ENCODE data around the gene TMTC4. TPM values are rescaled to one million over a fixed set of nuclear protein-coding genes. Genes with fewer than 3 reads are reported as not detected.
A peak's percentile ranks its signal among the peaks of the same experiment; 100 is the strongest.

The TMTC4 gene
- total RNA-seq, 1 experiment from 2014 or later = 45.5 TPM

DNA sequence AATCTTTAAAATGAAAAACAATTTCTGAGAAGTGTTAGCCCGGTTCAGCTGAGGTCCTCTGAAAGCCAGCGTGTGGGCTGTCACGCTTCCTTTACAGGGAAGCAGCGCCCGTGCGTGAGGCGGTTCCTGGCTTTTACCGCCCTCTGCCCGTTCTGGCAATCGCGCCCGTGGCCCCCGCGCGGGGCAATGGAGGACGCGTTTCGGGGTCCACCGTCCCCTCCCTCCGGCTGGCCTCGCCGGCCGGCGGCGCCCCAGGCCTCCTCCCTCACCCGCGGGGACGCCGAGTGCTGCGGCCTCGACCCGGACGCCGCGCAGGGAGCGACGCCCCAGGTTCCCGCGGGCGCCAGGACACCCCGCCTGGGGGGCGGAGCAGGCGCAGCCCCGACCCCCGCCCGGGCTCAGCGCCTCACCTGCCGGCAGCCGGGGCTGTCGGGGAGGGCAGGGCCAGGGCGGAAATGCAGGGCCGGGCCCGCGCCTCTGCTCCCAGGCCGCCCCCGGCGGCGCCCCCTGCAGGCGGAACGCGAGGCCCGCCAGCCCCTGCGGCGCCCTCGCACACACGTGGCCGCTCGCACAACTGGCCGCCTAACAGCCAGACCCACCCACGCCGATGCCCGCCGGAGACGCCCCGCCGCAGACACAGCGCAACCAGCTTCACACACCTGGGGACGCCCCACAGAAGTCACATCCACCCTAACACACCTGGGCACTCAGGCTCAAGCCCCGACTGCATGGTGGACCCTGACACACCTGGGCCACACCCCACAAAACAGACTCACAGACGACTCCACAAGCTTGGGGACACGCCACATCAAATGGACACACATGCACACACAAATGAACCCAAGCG, 86.0 kb downstream of the TMTC4 start, which contains the start of gene GGACT (continued):
- TF ChIP-seq, protein P1, sequence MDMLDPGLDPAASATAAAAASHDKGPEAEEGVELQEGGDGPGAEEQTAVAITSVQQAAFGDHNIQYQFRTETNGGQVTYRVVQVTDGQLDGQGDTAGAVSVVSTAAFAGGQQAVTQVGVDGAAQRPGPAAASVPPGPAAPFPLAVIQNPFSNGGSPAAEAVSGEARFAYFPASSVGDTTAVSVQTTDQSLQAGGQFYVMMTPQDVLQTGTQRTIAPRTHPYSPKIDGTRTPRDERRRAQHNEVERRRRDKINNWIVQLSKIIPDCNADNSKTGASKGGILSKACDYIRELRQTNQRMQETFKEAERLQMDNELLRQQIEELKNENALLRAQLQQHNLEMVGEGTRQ (CRISPR knock-in tag; IDR thresholded peaks at IDR 0.05) = peak; percentile 81
- no peak for TF ChIP-seq TEAD4 (CRISPR knock-in tag; IDR thresholded peaks at IDR 0.05)
- TF ChIP-seq PRRX2 (CRISPR knock-in tag; IDR thresholded peaks at IDR 0.05) = 0 out of 2 replicates have a peak, but pooled peaks have one; percentile 58
- 0 out of 2 replicates have a peak, but pooled peaks have one; percentile 31 for TF ChIP-seq JUN (CRISPR knock-in tag; IDR thresholded peaks at IDR 0.05)
- TF ChIP-seq HMGXB4 (CRISPR knock-in tag; IDR thresholded peaks at IDR 0.05) = peak; percentile 85
- TF ChIP-seq ZNF396 (CRISPR knock-in tag; IDR thresholded peaks at IDR 0.05; ENCODE audit: borderline replicate concordance) = no peak
- no peak for TF ChIP-seq ZNF416 (CRISPR knock-in tag; IDR thresholded peaks at IDR 0.05)
- TF ChIP-seq ZNF232 (CRISPR knock-in tag; IDR thresholded peaks at IDR 0.05) = peak; percentile 97
- TF ChIP-seq, protein P2, sequence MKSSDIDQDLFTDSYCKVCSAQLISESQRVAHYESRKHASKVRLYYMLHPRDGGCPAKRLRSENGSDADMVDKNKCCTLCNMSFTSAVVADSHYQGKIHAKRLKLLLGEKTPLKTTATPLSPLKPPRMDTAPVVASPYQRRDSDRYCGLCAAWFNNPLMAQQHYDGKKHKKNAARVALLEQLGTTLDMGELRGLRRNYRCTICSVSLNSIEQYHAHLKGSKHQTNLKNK (CRISPR knock-in tag; IDR thresholded peaks at IDR 0.05) = no peak
- no peak for TF ChIP-seq GRHL2 (CRISPR knock-in tag; IDR thresholded peaks at IDR 0.05; ENCODE audit: insufficient replicate concordance, severe bottlenecking)
- peak; percentile 70 for TF ChIP-seq SMAD3 (CRISPR knock-in tag; IDR thresholded peaks at IDR 0.05; ENCODE audit: borderline replicate concordance)
- peak; percentile 95 for TF ChIP-seq MYBL2 (CRISPR knock-in tag; IDR thresholded peaks at IDR 0.05)
- peak; percentile 94; the same call in 1 of the 2 replicates for TF ChIP-seq RELA (CRISPR knock-in tag; IDR thresholded peaks at IDR 0.05; ENCODE audit: borderline replicate concordance)
- TF ChIP-seq PREB (CRISPR knock-in tag; IDR thresholded peaks at IDR 0.05; ENCODE audit: borderline replicate concordance) = no peak
- no peak for TF ChIP-seq GTF2I (CRISPR knock-in tag; conservative IDR thresholded peaks at IDR 0.05)
- TF ChIP-seq NR2C2 (CRISPR knock-in tag; IDR thresholded peaks at IDR 0.05) = peak; percentile 62
- TF ChIP-seq ATF2 (CRISPR knock-in tag; IDR thresholded peaks at IDR 0.05; ENCODE audit: borderline replicate concordance, low read depth) = no peak
- TF ChIP-seq SMAD4 (CRISPR knock-in tag; IDR thresholded peaks at IDR 0.05) = peak; percentile 57; the same call in 1 of the 2 replicates
- TF ChIP-seq NR3C1 (CRISPR knock-in tag; conservative IDR thresholded peaks at IDR 0.05; ENCODE audit: low read depth) = 0 out of 2 replicates have a peak, but pooled peaks have one; percentile 25
- TF ChIP-seq TEAD1 (CRISPR knock-in tag; IDR thresholded peaks at IDR 0.05) = peak; percentile 93
- TF ChIP-seq HMGA2 (CRISPR knock-in tag; IDR thresholded peaks at IDR 0.05) = no peak
- no peak for TF ChIP-seq TP53 (CRISPR knock-in tag; IDR thresholded peaks at IDR 0.05)
- peak; percentile 75; the same call in 1 of the 2 replicates for TF ChIP-seq IRF2 (CRISPR knock-in tag; IDR thresholded peaks at IDR 0.05; ENCODE audit: borderline replicate concordance, low read depth)
- TF ChIP-seq, protein P3, sequence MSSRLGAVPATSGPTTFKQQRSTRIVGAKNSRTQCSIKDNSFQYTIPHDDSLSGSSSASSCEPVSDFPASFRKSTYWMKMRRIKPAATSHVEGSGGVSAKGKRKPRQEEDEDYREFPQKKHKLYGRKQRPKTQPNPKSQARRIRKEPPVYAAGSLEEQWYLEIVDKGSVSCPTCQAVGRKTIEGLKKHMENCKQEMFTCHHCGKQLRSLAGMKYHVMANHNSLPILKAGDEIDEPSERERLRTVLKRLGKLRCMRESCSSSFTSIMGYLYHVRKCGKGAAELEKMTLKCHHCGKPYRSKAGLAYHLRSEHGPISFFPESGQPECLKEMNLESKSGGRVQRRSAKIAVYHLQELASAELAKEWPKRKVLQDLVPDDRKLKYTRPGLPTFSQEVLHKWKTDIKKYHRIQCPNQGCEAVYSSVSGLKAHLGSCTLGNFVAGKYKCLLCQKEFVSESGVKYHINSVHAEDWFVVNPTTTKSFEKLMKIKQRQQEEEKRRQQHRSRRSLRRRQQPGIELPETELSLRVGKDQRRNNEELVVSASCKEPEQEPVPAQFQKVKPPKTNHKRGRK (CRISPR knock-in tag; IDR thresholded peaks at IDR 0.05; ENCODE audit: borderline replicate concordance) = no peak
- TF ChIP-seq CBFB (CRISPR knock-in tag; IDR thresholded peaks at IDR 0.05; ENCODE audit: low read depth) = 0 out of 2 replicates have a peak, but pooled peaks have one; percentile 90
- TF ChIP-seq GABPB1 (CRISPR knock-in tag; IDR thresholded peaks at IDR 0.05) = no peak
- TF ChIP-seq, protein P4, sequence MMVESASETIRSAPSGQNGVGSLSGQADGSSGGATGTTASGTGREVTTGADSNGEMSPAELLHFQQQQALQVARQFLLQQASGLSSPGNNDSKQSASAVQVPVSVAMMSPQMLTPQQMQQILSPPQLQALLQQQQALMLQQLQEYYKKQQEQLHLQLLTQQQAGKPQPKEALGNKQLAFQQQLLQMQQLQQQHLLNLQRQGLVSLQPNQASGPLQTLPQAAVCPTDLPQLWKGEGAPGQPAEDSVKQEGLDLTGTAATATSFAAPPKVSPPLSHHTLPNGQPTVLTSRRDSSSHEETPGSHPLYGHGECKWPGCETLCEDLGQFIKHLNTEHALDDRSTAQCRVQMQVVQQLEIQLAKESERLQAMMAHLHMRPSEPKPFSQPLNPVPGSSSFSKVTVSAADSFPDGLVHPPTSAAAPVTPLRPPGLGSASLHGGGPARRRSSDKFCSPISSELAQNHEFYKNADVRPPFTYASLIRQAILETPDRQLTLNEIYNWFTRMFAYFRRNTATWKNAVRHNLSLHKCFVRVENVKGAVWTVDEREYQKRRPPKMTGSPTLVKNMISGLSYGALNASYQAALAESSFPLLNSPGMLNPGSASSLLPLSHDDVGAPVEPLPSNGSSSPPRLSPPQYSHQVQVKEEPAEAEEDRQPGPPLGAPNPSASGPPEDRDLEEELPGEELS (CRISPR knock-in tag; IDR thresholded peaks at IDR 0.05) = peak; percentile 90; the same call in 1 of the 2 replicates
- TF ChIP-seq FOXJ3 (CRISPR knock-in tag; IDR thresholded peaks at IDR 0.05; ENCODE audit: borderline replicate concordance) = no peak
- peak; percentile 56 for TF ChIP-seq NFYB (CRISPR knock-in tag; conservative IDR thresholded peaks at IDR 0.05; ENCODE audit: low read depth)
- no peak for TF ChIP-seq NR1H2 (CRISPR knock-in tag; IDR thresholded peaks at IDR 0.05)
- peak; percentile 88 for TF ChIP-seq ZNF423 (CRISPR knock-in tag; IDR thresholded peaks at IDR 0.05)
